Measurements from ENCODE around the gene C9. TPM values are rescaled to one million over a fixed set of nuclear protein-coding genes. Genes with fewer than 3 reads are reported as not detected.

The C9 gene
- total and polyA plus RNA-seq, 2 of the 4 experiments (the other 2 are of a cell fraction), result not detected

DNA sequence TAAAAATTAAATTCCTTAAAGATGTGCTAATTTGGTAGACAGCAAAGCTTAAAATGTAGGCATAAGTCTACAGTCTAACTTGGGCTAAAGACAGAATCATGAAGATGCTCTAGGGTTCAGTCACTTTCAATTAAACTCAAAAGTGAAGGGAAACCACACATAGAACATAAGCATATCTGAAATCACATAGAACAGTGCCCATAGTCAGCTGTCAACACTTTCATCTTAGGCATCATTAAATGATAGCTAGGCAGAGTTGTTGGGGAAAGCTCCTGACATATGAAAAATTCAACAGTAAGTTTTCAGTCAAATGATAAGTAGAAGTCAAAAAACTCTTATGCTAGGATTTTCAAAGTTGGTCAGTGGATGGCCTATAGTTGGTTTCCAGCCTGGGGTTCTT, 49.5 kb upstream of the C9 start:
- Histone ChIP-seq H3K27ac (ENCODE audit: insufficient read depth, low read length) (no peak overlapping the region), H4K20me1 (ENCODE audit: insufficient read depth, low read length) (peaks cover 75% of the 10 kb centered on the region), H2AK9ac (replicated peaks; ENCODE audit: low read depth, low read length, poor library complexity) (no peak overlapping the region), H3K9me3 (ENCODE audit: control insufficient read depth, insufficient read depth, low read length) (no peaks in the 10 kb centered on the region), H3K18ac (ENCODE audit: low read depth, low read length) (peak overlapping the region; percentile 55; the same call in 1 of the 2 replicates), H2AK5ac (ENCODE audit: low read depth, low read length) (no peak overlapping the region), H3K4me2 (ENCODE audit: low read depth, low read length) (no peak overlapping the region), H3K4me1 (ENCODE audit: control insufficient read depth, insufficient read depth, low read length) (peaks cover 32% of the 10 kb centered on the region), H3K9me1 (ENCODE audit: insufficient read depth, low read length) (peaks cover 15% of the 10 kb centered on the region), H2AFZ (replicated peaks; ENCODE audit: low read length, poor library complexity) (no peak overlapping the region), H3K4ac (ENCODE audit: low read depth, low read length) (no peak overlapping the region), H2BK120ac (ENCODE audit: low read depth, low read length) (no peak overlapping the region; the same call in 1 of the 2 replicates), H2BK15ac (ENCODE audit: low read depth, low read length) (no peak overlapping the region), H4K8ac (ENCODE audit: low read depth in 2 of 2, low read length in 2 of 2) (no peak overlapping the region), H3K9ac (ENCODE audit: low read depth, low read length) (no peak overlapping the region), H3K36me3 (ENCODE audit: control insufficient read depth, insufficient read depth, low read length) (peaks cover 11% of the 10 kb centered on the region), H3K56ac (ENCODE audit: extremely low read depth, insufficient read depth, low read length) (no peak overlapping the region), H3K14ac (replicated peaks; ENCODE audit: low read depth, low read length) (no peak overlapping the region), H4K5ac (ENCODE audit: low read depth, low read length) (no peak overlapping the region; the same call in 1 of the 2 replicates), H3K4me3 (ENCODE audit: insufficient read depth, low read depth, low read length) (no peak overlapping the region), H2BK20ac (ENCODE audit: low read depth, low read length) (no peak overlapping the region), H4K91ac (ENCODE audit: insufficient read depth, low read depth, low read length) (no peak overlapping the region), H3K79me1 (ENCODE audit: low read depth in 1 of 2, low read length in 2 of 2) (peaks cover 5 to 81% of the 10 kb centered on the region in 2 experiments; a peak in 2 of 4 replicates), H2BK5ac (ENCODE audit: low read depth, low read length, poor library complexity, severe bottlenecking) (peak overlapping the region; percentile 86), H3K27me3 (ENCODE audit: control insufficient read depth, insufficient read depth, low read length) (no peaks in the 10 kb centered on the region), H3K23ac (ENCODE audit: low read depth, low read length) (no peak overlapping the region)
- intact Hi-C loops (cut with micrococcal nuclease) (no loop called here), in situ Hi-C loops (cut with MboI; ENCODE audit: low sequenced_read_pairs) (no loop called here), dilution Hi-C loops (cut with HindIII; ENCODE audit: low sequenced_read_pairs, unreplicated experiment) (no loop called here)
- ChIA-PET POLR2A (ENCODE audit: unreplicated experiment) (interaction anchor here (0.6 kb wide), 1 partner anchor 11 kb away, joined by 3 read pairs; the partner anchor contains the start of gene DAB2), CTCF (interaction anchor here (0.6 to 0.7 kb wide), 2 partner anchors 447 to 1853 kb away, joined by 3 to 4 read pairs; no protein-coding TSS in a partner anchor)
- DNase-seq, result no peak
- ATAC-seq (ENCODE audit: low read depth), result no peak
- TF ChIP-seq POLR2A (IDR thresholded peaks at IDR 0.05; ENCODE audit: low read depth, low read length) (no peak), BHLHE40 (IDR thresholded peaks at IDR 0.05; ENCODE audit: low read depth, low read length) (no peak), SMC3 (IDR thresholded peaks at IDR 0.05; ENCODE audit: low read depth, low read length) (no peak), MXI1 (IDR thresholded peaks at IDR 0.05; ENCODE audit: borderline replicate concordance, low read depth, low read length) (no peak), MAZ (IDR thresholded peaks at IDR 0.05; ENCODE audit: borderline replicate concordance, low read depth, low read length) (no peak), RFX5 (IDR thresholded peaks at IDR 0.05; ENCODE audit: low read depth, low read length) (no peak), CTCF (conservative IDR thresholded peaks at IDR 0.05; ENCODE audit: low read depth, low read length) (no peak), NFE2L2 (IDR thresholded peaks at IDR 0.05; ENCODE audit: low read depth, low read length) (no peak), CEBPB (IDR thresholded peaks at IDR 0.05; ENCODE audit: low read depth, low read length) (no peak), MAFK (IDR thresholded peaks at IDR 0.05; ENCODE audit: low read depth, low read length) (no peak), RCOR1 (IDR thresholded peaks at IDR 0.05; ENCODE audit: insufficient replicate concordance, low read length) (no peak), FOS (IDR thresholded peaks at IDR 0.05; ENCODE audit: low read depth, low read length) (no peak), USF2 (IDR thresholded peaks at IDR 0.05; ENCODE audit: low read depth, low read length) (no peak), CHD1 (IDR thresholded peaks at IDR 0.05; ENCODE audit: low read depth, low read length) (no peak), RAD21 (IDR thresholded peaks at IDR 0.05; ENCODE audit: low read length) (no peak)
- TF ChIP-seq, protein P1, sequence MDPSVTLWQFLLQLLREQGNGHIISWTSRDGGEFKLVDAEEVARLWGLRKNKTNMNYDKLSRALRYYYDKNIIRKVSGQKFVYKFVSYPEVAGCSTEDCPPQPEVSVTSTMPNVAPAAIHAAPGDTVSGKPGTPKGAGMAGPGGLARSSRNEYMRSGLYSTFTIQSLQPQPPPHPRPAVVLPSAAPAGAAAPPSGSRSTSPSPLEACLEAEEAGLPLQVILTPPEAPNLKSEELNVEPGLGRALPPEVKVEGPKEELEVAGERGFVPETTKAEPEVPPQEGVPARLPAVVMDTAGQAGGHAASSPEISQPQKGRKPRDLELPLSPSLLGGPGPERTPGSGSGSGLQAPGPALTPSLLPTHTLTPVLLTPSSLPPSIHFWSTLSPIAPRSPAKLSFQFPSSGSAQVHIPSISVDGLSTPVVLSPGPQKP (IDR thresholded peaks at IDR 0.05; ENCODE audit: borderline replicate concordance, low read depth, low read length), result no peak
- BruUV-seq (replicated peaks), result no TSS peak
